SKM-1 (cell line): Measurements from ENCODE around the gene ARMC2.

Source experiments
- DNase-seq: peaks from one replicate; lab custom pipeline; 2025; ENCODE audit not compliant: unreplicated experiment; lab: John Stamatoyannopoulos, UW

The ARMC2 gene

DNA sequence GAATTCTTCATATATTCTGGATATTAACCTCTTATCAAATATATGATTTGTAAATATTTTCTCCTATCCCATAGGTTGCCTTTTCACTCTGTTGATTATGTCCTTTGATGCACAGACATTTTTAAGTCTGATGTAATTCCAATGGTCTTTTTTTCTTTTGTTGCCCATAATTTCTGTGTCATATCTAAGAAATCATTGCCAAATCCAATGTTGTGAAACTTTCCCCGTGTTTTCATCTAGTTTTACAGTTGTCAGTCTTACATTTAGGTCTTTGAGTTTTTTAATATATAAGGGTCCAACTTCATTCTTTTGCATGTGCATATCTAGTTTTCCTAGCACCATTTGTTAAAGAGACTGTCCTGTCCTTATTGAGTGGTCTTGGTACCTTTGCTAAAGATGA, 134.9 kb downstream of the ARMC2 start:
- no peak for DNase-seq

DNA sequence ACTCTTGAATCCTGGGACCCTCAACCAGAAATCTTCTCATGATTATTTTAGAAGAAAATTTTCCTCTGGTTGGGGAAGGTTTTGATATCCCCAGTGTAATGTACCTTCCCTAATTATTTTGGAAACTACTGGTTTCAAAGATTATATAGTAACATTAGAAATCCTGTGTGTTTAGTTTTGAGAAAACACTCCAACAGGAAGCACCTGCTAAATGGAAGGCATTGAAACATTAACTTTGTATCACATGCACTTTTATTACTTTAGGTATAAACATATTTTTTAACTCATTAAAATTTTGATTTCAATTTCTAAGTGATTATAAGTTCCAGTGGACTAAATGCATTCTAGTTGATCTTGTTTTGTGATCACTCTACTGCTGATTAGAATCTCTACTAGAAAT, 137.1 kb downstream of the ARMC2 start:
- no peak for DNase-seq

DNA sequence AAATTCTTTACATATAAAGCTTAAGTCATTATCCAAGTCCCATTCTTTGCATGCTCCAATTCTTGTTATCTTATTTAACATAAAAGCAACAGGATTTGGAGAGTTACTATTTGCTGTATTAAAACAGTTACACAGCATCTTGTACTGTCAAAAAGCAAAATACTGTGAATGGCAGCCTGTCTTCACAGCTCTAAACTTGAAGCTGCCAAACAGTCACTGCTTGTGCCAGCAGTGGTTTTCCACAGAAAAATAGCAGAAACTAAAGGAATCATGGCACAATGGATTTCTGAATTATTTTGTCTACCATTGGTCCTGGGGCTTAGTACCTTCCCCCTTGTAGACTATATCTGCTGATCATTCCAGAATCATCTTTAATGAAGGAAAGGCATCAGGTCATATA, 138.9 kb downstream of the ARMC2 start:
- no peak for DNase-seq

DNA sequence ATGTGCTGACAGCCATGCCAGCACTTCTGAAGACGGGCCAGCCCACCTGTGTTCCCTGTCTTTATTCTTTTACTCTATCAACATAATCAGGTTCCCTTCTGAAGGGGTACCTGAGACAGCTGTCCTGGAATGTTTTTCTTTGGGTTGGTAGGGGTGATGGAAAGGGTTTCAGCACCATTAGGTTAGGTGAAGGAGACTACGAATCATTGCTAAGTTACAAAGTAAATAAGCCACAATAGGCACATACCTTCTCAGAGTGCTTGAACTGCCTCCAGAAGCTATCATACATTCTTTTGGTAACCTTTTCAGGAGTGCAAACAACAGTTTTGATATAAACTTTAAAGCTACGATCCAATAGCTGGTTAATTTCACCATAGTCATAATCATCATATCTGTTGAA, 140.1 kb downstream of the ARMC2 start:
- DNase-seq = no peak

DNA sequence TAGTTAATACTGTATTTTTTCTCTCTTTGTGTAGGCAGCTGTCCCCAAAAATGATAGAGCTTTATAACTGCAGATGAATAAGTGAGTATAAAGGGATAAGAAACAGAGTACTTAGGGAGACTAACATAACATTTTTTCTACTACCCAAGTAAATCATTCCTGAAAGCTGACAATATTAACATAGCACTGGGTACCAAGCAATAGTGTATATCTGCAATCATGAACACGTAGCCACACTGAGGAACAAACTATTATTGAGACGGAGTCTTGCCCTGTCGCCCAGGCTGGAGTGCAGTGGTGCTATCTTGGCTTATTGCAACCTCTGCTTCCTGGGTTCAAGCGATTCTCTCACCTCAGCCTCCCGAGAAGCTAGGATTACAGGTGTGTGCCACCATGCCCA, 140.5 kb downstream of the ARMC2 start:
- no peak for DNase-seq

DNA sequence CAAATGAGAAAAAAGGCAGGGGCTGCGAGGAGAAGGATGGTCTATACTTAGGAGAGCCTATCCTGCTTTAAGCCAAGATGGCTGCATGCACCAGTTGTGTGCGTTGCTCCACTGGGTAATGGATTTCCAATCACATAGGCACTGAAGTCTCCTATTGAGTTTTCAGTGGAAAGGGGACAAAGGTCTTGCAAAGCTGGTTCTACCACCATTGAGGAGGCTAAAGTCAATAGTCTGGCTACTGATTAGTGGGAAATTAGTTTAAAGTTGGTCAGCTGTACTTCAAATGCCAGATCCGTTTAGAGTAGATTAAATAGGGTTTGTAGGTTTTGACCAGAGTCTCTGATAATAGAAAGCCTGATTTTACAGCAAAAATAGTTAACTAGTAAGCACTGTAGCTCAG, 141.5 kb downstream of the ARMC2 start:
- DNase-seq = no peak

DNA sequence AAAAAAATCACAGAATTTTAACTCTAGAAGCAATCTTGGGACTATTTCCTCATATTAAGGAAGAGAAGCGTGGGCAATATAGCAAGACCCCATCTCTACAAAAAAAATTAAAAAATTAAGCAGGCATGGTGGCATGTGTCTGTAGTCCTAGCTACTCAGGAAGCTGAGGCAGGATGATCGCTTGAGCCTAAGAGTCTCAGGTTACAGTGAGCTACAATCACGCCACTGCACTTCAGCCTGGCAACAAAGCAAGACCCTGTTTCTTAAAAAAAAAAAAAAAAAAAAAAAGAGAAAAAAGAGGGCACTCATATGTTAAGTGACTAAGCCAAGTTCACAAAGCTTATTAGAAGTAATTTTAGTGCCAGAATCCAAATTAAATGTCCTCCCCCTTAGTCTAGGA, 145.7 kb downstream of the ARMC2 start:
- DNase-seq = no peak

DNA sequence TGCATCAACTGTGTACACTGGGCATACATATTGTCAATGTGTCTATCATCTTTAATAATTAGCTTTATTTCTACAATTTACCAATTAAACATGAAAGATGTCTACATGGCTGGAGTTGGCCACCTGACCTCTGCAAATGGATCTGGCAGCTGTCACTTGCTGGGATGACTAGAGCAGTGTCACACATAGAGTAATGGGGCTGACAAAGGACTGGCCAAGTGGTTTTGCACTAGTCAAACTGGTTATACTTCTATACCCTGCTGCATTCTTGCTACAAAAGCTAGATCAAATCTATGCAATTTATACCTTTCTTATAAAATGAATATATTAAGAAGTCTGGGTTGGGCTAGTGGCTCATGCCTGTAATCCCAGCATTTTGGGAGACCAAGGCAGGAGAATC, 147.1 kb downstream of the ARMC2 start:
- DNase-seq = no peak

DNA sequence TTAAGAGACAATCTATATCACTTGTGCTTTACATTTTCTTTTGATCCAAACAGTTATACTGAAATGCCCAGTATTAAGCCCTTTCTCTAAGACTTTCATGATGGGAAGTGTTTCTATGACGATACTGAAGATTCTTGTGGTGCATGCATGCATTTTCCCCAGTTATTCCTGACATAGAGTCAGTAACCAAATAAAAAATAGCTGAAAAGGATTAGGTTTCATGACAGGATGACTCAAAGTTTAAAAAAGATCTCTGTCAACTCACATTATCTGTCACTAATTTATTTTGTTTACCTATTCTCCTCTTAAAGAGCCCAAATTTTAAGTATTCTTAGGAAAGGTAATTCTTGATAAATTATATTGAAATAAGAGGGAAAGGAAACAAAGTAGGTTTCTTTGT, 148.0 kb downstream of the ARMC2 start:
- no peak for DNase-seq

DNA sequence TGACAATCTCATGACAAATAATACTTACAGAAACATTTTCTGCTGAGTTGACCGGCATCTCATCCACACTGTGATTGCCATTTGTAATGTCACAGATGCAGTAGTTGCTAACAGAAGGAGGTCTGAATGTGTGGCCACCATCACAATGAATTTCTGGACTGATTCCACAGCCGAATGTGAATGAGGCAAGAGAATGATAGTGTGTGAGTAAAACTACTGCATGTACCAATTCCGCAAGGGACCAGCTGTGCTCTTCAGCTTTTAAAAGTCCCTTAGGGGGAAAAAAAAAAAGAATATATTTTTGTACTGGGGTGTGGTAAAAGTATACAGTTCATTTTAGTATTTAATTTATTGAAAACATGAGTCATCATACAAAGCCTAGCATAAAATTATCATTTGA, 150.3 kb downstream of the ARMC2 start:
- no peak for DNase-seq

DNA sequence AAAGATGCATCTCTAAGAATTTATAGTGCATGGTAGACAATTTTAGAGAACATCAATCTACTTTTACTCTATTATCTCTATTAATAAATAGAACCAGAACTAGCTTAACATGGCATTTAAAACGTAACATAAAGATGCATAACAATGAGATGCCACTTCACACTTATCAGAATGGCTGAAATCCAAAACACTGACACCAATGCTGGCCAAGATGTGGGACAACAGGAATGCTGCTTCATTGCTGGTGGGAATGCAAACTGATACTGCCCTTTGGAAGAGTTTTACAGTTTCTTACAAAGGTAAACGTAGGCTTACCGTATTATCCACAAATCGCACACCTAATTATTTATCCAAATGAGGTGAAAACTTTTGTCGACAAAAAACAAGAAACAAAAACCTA, 151.2 kb downstream of the ARMC2 start:
- DNase-seq = no peak

DNA sequence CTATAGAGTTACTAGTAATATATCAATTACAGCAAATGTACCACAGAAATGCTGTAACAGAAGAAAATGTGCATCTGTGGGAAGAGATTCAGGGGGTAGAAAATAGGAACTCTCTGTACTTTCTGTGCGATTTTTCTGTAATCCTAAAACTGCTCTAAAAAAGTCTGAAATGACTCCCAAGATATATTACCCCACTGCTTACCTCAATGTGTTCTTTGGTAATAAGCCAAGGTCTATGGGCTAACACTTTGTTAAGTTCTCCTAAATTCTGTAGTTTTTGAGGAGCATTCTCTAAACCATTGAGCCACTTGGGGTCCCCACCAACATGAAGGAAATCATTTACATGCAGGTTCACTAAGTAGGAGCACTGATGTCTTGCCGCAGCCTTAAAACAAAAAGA, 152.1 kb downstream of the ARMC2 start:
- DNase-seq = no peak

DNA sequence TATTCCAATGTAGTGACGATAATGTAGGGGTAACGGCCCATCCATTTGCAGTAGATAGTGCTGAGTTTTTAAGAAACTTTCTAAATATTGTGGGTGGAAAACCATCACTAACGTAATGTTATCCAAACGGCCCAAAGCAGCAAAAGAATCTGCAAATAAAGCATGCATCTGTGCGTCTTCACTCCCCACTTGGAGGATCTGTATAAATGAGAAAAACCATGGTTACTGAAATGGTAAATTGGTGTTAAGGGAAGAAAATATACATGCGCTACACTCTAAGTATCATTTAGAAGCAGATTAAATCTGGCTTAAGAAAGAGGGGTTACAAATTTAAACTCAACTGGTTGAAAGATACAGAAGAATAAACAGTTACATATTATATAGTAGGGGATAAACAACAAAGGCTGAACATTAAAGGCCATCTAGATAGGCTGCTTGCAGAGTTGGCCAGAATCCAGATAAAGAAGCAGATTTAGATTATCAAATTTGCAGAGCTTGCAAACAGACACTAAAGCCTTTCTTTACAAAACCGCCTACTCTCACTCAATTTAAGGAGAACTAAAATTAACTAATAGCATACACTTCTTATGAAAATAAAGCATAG, 153.2 kb downstream of the ARMC2 start:
- DNase-seq = no peak

DNA sequence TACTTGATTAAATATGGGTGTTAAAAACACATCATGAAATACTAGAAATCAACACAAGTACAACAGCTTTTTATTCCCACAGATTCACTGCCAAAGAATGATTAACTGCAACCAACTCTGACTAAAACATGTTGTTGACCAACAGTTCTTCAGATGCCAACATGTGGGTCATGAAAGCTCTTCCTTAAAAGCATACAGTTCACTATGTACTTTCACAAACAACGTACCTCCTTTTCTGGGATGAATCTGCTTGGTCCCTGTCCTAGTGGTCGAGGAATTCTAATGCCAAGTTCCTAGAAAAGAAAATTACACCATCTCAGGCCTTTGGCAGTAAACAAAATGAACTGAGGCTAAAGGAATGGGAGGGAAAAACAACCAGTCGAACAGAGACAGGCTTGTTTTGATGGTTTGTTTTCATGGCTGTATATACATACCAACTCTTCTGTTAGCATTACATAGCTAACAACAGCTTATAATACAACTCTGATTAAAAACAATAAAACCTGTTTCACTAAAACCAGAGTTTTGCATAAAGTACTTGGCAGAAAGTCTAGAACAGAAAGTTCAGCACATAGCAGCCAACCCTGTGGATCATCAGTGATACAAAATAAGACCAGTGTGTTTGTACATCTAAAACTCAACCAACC, 154.0 kb downstream of the ARMC2 start:
- no peak for DNase-seq

DNA sequence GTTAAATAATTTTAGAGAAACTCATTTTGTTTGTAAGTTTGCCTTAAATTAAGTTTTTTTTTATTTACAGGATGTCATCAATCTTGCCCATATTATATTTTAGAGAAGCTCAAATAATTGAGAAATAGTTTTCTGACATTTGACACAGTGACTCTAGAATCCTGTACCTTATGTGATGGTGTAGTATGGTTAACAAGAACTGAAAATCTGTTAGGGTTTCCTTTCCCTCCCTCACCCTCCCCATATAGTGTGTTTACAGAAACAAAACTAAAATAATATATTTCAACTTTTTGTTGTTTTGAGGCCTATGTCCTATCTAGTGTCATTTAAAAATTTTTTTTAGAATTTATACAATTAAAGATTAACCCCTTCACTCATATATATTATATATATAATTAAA, 154.7 kb downstream of the ARMC2 start:
- no peak for DNase-seq

DNA sequence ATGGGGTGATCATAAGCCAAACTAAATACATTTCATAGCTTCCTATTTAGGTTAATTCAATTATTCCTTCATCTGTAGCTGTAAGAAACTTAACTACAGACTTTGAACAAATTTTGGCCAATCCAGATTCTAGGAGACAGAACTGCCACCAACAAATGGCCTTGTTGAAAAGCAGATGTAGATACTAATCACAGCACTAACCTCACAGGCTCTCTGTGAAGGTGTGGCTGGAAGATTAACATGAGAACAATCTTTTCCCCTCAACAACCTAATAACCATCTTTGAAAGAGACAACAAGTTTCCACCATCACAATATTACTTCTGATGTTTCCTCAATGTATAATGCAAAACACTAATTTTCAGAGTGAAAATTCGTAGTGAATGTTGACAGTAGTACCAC, 158.6 kb downstream of the ARMC2 start:
- DNase-seq = no peak

DNA sequence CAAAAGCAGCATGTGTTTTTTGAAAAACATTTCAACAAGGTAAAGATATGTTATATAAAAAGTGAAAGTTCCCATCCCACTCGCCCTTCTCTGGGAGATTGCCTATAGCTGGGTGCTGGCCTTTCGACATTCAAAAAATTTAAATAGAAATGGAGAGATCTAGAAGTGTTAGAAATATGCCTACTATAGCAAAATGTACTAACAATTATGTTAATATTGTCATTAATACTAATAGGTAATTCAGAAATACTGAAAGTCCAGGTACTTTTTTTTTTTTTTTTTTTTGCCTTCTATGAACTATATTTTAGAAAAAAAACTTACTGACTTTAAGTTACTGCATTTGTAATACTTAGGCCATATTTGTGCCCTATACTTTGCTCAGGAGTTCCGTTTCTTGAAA, 159.3 kb downstream of the ARMC2 start:
- DNase-seq = no peak

DNA sequence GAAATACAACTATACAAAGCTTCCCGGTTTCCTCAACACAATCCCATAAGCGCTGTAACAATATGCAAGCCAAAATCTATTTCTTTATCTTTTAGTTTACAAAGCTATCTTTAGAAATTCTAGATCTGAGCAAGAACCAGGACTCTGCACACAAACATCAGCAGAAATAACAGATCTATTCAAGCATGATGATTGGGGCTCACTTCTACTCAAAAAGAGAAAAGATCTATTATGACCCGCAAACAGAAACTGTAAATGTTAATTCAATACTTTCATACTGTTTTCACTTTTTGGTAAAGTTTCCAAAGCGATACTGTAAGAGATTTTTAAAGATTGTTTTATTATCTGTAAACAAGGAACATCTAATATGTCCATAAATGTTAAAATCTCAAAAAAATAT, 159.8 kb downstream of the ARMC2 start:
- no peak for DNase-seq

DNA sequence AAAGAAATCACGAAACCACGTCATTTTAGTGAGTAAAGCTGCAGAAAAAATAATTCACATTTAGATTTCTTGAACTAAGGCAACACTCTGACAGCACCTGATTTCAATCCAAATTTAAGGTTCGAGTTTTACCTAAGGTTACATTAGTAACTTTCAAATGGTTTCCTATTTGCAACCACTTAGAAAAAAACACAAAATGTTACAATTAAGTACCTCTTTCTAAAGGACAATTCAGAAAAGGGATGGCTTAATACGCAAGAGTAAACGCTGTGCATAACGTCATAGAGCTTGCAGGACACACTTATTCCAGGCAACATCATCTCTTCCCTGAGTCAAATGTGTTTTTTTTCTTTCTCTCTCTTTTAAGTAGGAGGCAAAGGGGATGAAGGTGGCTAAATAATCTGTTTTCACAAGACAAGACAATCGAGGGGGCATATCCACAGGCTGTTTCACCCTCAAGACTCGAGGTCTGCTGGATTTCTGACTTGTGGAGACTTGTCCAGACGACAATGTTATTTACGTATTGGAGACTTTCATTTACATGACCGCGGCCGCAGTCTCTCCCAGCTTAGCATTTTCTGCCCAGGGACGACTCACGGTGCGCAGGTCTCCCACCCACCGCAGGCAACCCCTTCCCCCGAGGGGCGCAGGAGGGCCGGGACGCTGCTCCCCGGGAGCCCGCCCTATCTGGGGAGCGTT, 160.5 kb downstream of the ARMC2 start:
- peak; percentile 46 for DNase-seq

DNA sequence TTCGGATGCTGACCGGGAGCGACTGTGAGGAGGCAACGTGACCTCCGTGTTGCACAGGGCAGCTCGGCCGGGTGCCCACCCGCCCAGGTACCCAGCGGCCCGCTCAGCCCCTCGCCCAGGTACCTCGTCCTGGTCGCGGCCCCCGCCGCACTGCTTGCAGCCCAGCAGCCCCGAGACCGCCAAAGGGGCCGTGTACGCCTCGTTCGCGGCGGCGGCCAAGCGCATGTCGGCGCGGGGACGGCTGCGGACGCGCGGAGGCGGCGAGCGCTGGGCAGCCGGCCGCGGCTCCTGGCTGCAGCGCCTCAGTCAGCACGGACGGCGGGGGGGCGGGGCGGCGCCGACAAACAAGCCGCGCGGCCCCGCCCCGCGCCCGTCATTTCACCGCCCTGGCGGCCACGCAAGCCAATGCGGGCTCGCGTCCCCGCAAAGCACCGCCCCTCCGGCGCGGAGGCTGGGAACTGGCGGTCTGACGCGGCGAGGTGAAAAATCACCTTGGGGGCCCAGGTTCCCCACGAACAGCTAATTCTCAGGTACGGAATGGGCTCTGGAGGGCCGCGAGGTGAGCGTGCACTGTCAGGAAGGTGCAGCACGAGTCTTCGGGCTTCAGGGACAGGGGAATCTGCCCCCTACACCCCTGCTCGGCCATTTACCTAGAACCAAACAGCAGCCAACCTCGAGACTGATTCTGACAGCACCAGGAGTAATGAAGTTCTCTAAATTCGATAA, 161.2 kb downstream of the ARMC2 start:
- DNase-seq = peak; percentile 80

DNA sequence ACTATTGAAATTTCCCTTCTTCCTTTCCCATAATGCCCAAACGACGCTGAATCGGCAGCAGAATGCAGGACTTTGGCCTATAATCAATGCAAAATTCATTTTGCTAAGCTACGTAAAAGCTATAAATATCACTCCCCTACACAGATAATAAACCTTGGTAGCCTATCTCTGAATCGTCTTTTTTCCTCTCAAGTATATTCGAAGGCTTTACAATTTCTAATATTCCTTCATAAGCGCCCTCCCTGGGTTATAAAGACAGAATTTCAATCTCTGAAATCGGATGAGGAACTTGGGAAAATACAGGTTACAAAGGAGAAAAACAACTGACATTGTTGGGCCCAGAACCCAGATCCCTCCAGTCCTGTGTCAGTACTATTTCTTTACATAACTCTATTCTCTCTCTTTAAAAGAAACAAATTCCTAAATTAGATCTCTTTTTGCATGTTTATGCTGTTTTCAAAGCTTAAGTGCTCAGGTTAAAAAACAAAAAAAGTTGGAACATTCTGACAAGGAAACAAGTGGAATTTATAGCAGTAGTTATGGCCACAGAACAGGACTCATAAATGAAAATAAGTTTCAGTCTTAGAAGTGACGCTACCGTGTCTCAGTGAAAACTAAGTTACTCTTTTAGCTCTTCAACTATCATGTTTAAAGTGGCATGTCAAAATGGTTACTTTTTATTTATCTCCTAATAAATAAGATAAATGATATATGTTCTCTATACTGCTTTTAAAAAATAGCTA, 161.9 kb downstream of the ARMC2 start:
- no peak for DNase-seq
